Measurements from ENCODE around the gene ORM1. TPM values are rescaled to one million over a fixed set of nuclear protein-coding genes. Genes with fewer than 3 reads are reported as not detected.

The ORM1 gene
- not detected in 2 replicates for total RNA-seq

DNA sequence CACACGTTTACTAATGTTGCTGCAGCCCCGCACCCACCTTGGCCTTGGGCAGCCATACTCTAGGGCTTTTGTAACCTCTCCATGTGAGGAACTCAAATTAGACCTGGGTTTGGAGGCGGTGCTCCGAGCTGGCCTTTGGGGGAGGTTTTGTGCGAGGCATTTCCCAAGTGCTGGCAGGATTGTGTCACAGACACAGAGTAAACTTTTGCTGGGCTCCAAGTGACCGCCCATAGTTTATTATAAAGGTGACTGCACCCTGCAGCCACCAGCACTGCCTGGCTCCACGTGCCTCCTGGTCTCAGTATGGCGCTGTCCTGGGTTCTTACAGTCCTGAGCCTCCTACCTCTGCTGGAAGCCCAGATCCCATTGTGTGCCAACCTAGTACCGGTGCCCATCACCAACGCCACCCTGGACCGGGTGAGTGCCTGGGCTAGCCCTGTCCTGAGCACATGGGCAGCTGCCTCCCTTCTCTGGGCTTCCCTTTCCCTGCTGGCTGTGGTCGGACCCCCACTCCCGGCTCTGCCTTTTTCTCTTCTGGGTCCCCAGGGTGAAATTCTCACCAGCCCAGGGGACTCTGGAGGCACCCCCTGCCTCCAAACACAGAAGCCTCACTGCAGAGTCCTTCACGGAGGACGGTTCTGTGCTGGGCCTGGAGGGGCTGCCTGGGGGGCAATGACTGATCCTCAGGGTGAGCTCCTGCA is at the start of gene ORM1:
Gene ORM1, plus strand, starts transcription at position 268 of the 701 bp plus-strand sequence. Its CDS starts 36 bp downstream, at position 304.

DNA sequence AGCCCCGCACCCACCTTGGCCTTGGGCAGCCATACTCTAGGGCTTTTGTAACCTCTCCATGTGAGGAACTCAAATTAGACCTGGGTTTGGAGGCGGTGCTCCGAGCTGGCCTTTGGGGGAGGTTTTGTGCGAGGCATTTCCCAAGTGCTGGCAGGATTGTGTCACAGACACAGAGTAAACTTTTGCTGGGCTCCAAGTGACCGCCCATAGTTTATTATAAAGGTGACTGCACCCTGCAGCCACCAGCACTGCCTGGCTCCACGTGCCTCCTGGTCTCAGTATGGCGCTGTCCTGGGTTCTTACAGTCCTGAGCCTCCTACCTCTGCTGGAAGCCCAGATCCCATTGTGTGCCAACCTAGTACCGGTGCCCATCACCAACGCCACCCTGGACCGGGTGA is 6.7 kb downstream of the ORM1 start, which contains the start of gene ORM2:
Gene ORM2, plus strand, starts transcription at position 245 of the 398 bp plus-strand sequence. Its CDS starts 36 bp downstream, at position 281.

Other genes with a start within 250 kb of the ORM1 start
- gene AMBP, start 244.8 kb upstream of the ORM1 start, total RNA-seq = 0.31 and 0.78 TPM in 2 replicates
- gene KIF12, start 223.8 kb upstream of the ORM1 start, total RNA-seq = not detected in 2 replicates
- gene COL27A1, start 167.6 kb upstream of the ORM1 start, total RNA-seq = 3.8 and 7.6 TPM in 2 replicates
- gene ORM2, start 6.8 kb downstream of the ORM1 start, total RNA-seq = not detected in 2 replicates
- 5.1 TPM in 2 replicates for gene AKNA, start 64.9 kb downstream of the ORM1 start, total RNA-seq
- gene WHRN, start 182.4 kb downstream of the ORM1 start, total RNA-seq = 1.5 and 2.9 TPM in 2 replicates